Endothelial cell of umbilical vein (primary cell): ENCODE measurements around the gene CT47C1. TPM values are rescaled to one million over a fixed set of nuclear protein-coding genes. Genes with fewer than 3 reads are reported as not detected.

Experiments used
- BruUV-seq: library from RNA; stranded (reverse); fragments of 400-500 nt; replicated peaks from 2 replicates; lab custom pipeline; 2021; lab: Mats Ljungman, UMichigan
- CTCF ChIA-PET: fragments of 300-600, 350-600 bp; sonication (Branson Sonifier 250); formaldehyde crosslinking; loops from one replicate; lab custom pipeline; 2021; ENCODE audit warnings: antibody characterized with exemption, inconsistent platforms; lab: Charles Lee
- POLR2A ChIA-PET: fragments of 300-600, 350-600 bp; sonication (Branson Sonifier 250); formaldehyde crosslinking; loops from one replicate; lab custom pipeline; 2021; ENCODE audit warnings: antibody characterized with exemption, inconsistent platforms; lab: Charles Lee
- DNase-seq: peaks from one replicate; pipeline ENCODE4 v3.0.0-alpha.2; 2011; ENCODE audit warnings: low read depth, low spot score
- FAIRE-seq: peaks from 2 replicates; lab custom pipeline; 2011; peaks lifted over from hg19 to GRCh38; lab: Jason Lieb, UNC
- H2AFZ ChIP-seq: 2 replicates; pipeline ENCODE4 v1.6.0; 2012; ENCODE audit warnings: low read depth, low read length, control low read depth, inconsistent platforms
- H3K27ac ChIP-seq: 2 replicates; pipeline ENCODE4 v1.5.1; 2011; ENCODE audit warnings: low read depth, mild to moderate bottlenecking, control low read depth, low read length, moderate library complexity; ENCODE audit not compliant: insufficient read depth
- H3K27me3 ChIP-seq, 2 experiments: 2 replicates each; pipeline versions ENCODE4 v1.6.0 to v1.6.1; 2011; ENCODE audit warnings: low read length in 2 of 2, mixed read lengths in 1 of 2; ENCODE audit not compliant: control insufficient read depth in 2 of 2, insufficient read depth in 2 of 2
- H3K36me3 ChIP-seq, 2 experiments: 2 replicates in 1 of 2; 3 replicates in 1 of 2; pipeline ENCODE4 v1.5.1; 2011; ENCODE audit warnings: low read length in 2 of 2, mild to moderate bottlenecking in 1 of 2, moderate library complexity in 1 of 2; ENCODE audit not compliant: control insufficient read depth in 2 of 2, insufficient read depth in 2 of 2; ENCODE audit errors: extremely low read depth in 1 of 2
- H3K4me1 ChIP-seq: 3 replicates; pipeline ENCODE4 v1.5.1; 2011; ENCODE audit warnings: mild to moderate bottlenecking, low read length; ENCODE audit not compliant: control insufficient read depth, insufficient read depth; ENCODE audit errors: extremely low read depth
- H3K4me2 ChIP-seq: 2 replicates; pipeline ENCODE4 v1.6.1; 2011; ENCODE audit warnings: low read length, control low read depth, mixed read lengths; ENCODE audit not compliant: insufficient read depth
- H3K4me3 ChIP-seq, 3 experiments: fragments of 200-600 bp in 1 of 3; sonication (generic), shearing (Covaris generic) in 1 of 3; replicated peaks in 1 of 3; 2 replicates each; pipeline ENCODE4 v1.5.1; 2011 to 2016; ENCODE audit warnings: control low read depth in 3 of 3, low read length in 3 of 3, mild to moderate bottlenecking in 2 of 3, inconsistent platforms in 1 of 3, low read depth in 1 of 3, moderate library complexity in 1 of 3; ENCODE audit not compliant: insufficient read depth in 1 of 3
- H3K79me2 ChIP-seq: 2 replicates; pipeline ENCODE4 v1.6.0; 2012; ENCODE audit warnings: low read length, inconsistent platforms; ENCODE audit not compliant: control insufficient read depth, insufficient read depth
- H3K9ac ChIP-seq: replicated peaks from 2 replicates; pipeline ENCODE3; 2011; ENCODE audit warnings: low read length, control low read depth; ENCODE audit not compliant: insufficient read depth; ENCODE audit errors: extremely low read depth
- H3K9me1 ChIP-seq: replicated peaks from 3 replicates; pipeline ENCODE4 v1.6.0; 2011; ENCODE audit warnings: mild to moderate bottlenecking, low read length; ENCODE audit not compliant: control insufficient read depth, insufficient read depth; ENCODE audit errors: extremely low read depth
- H3K9me3 ChIP-seq: replicated peaks from 2 replicates; pipeline ENCODE4 v1.5.1; 2012; ENCODE audit warnings: low read length, inconsistent platforms; ENCODE audit not compliant: control insufficient read depth, insufficient read depth
- H4K20me1 ChIP-seq: replicated peaks from 2 replicates; pipeline ENCODE3; 2011; ENCODE audit warnings: mild to moderate bottlenecking, low read length; ENCODE audit not compliant: control insufficient read depth, insufficient read depth; ENCODE audit errors: extremely low read depth
- EZH2 ChIP-seq: IDR thresholded peaks from 2 replicates; pipeline ENCODE4 v1.6.1; 2012; ENCODE audit warnings: borderline replicate concordance, low read depth, mild to moderate bottlenecking, moderate library complexity, low read length, inconsistent platforms; ENCODE audit not compliant: severe bottlenecking
- FOS ChIP-seq: IDR thresholded peaks from 2 replicates; pipeline ENCODE4 v1.6.1; 2011; ENCODE audit warnings: mild to moderate bottlenecking, low read length, moderate library complexity, borderline replicate concordance; ENCODE audit not compliant: insufficient read depth
- GATA2 ChIP-seq: IDR thresholded peaks from 2 replicates; pipeline ENCODE4 v1.7.0; 2011; ENCODE audit warnings: low read depth, mild to moderate bottlenecking, moderate library complexity, mixed read lengths, low read length; ENCODE audit not compliant: insufficient read length, insufficient read depth
- JUN ChIP-seq: IDR thresholded peaks from 2 replicates; pipeline ENCODE4 v1.6.1; 2011; ENCODE audit warnings: borderline replicate concordance, low read depth; ENCODE audit not compliant: insufficient read length, insufficient read depth
- MYC ChIP-seq: IDR thresholded peaks from one replicate; pipeline ENCODE4 v1.6.1; 2011; ENCODE audit warnings: mild to moderate bottlenecking, low read depth, low read length
- POLR2A ChIP-seq: IDR thresholded peaks from 2 replicates; pipeline ENCODE4 v1.6.1; 2012; ENCODE audit warnings: low read depth, mild to moderate bottlenecking, control low read depth, low read length
- POLR2AphosphoS5 ChIP-seq: IDR thresholded peaks from 2 replicates; pipeline ENCODE4 v1.6.1; 2012; ENCODE audit warnings: low read depth, mild to moderate bottlenecking, control low read depth, low read length, moderate library complexity; ENCODE audit not compliant: insufficient read depth
- dilution Hi-C: fragments of 300-500 bp; cut with MboI; formaldehyde crosslinking; loops from one replicate; pipeline ENCODE4 v1.15.0; 2019; ENCODE audit warnings: low sequenced_read_pairs; ENCODE audit not compliant: extremely low pct_ligation_motif_present
- intact Hi-C: fragments of 100-400 bp; cut with micrococcal nuclease; formaldehyde crosslinking; loops from one replicate; pipeline ENCODE4 v1.10.0; 2022
- polyA plus RNA-seq, 4 experiments: library from polyadenylated mRNA; depleted of rRNA in 3 of 4; stranded (reverse) in 3 of 4; unstranded in 1 of 4; fragments of >200 nt; gene quantifications; 2 replicates each; pipeline versions ENCODE4 v1.2.1 to v1.2.3, GENCODE V29; 2011 to 2012; ENCODE audit warnings: missing spikeins in 1 of 4
- total RNA-seq: library from RNA; stranded (reverse); gene quantifications from 2 replicates; pipeline ENCODE4 v1.2.3, GENCODE V29; 2021
- TF ChIP-seq, protein P1 (sequence below): IDR thresholded peaks from 2 replicates; pipeline ENCODE4 v1.6.1; 2011; ENCODE audit not compliant: insufficient read depth, insufficient read length
- TF ChIP-seq, protein P2 (sequence below), 2 donors: IDR thresholded peaks; 1 replicate in 1 of 2; 2 replicates in 1 of 2; pipeline ENCODE4 v1.5.1; 2011; ENCODE audit warnings: low read length in 2 of 2, mild to moderate bottlenecking in 2 of 2, moderate library complexity in 2 of 2, control low read depth in 1 of 2, inconsistent platforms in 1 of 2, low read depth in 1 of 2; ENCODE audit not compliant: insufficient read depth in 1 of 2; ENCODE audit errors: extremely low read depth in 1 of 2

CT47C1 gene
- total and polyA plus RNA-seq, 2 donors (not counting 3 experiments of a cell fraction or from before 2014, with no cell fraction given): not detected

DNA sequence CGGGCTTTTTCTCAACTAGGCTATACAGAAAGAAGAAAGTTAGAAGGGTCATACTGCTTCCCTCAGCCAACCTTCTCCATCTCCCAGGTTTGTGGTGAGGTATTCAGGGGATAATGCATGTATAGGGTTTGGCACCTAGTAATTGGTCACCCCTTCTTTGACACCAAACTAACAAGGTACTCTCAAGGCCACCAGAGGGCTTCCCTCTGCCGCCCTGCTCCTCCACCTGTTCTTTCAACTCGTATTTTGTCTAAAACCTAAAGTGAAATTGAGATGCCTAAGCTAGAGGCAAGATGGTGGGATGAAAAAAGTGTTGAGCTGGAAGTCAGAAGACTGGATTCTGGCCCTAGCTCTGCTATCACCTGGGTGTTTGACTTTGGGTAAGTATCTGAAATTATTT is 22.0 kb downstream of the CT47C1 start:
- DNase-seq (no peak), FAIRE-seq (no peak)
- Histone ChIP-seq H3K4me2 (no peak overlapping the region), H3K4me3 (no peak overlapping the region), H3K36me3 (no peaks in the 10 kb centered on the region), H3K4me1 (no peaks in the 10 kb centered on the region), H3K9me1 (no peaks in the 10 kb centered on the region), H3K9me3 (no peaks in the 10 kb centered on the region), H3K79me2 (no peaks in the 10 kb centered on the region), H3K9ac (no peak overlapping the region), H3K27ac (no peak overlapping the region), H4K20me1 (no peaks in the 10 kb centered on the region), H3K27me3 (no peaks in the 10 kb centered on the region), H2AFZ (no peak overlapping the region)
- no TSS peak for BruUV-seq
- dilution Hi-C loops: no loop called here
- CTCF ChIA-PET: no interaction called here
- intact Hi-C loops: no loop called here
- TF ChIP-seq POLR2AphosphoS5: no peak
- TF ChIP-seq, protein P1, sequence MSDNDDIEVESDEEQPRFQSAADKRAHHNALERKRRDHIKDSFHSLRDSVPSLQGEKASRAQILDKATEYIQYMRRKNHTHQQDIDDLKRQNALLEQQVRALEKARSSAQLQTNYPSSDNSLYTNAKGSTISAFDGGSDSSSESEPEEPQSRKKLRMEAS: no peak
- no peak for TF ChIP-seq POLR2A
- no peak for TF ChIP-seq JUN
- no peak for TF ChIP-seq MYC
- TF ChIP-seq FOS: no peak
- TF ChIP-seq GATA2: no peak
- TF ChIP-seq, protein P2, sequence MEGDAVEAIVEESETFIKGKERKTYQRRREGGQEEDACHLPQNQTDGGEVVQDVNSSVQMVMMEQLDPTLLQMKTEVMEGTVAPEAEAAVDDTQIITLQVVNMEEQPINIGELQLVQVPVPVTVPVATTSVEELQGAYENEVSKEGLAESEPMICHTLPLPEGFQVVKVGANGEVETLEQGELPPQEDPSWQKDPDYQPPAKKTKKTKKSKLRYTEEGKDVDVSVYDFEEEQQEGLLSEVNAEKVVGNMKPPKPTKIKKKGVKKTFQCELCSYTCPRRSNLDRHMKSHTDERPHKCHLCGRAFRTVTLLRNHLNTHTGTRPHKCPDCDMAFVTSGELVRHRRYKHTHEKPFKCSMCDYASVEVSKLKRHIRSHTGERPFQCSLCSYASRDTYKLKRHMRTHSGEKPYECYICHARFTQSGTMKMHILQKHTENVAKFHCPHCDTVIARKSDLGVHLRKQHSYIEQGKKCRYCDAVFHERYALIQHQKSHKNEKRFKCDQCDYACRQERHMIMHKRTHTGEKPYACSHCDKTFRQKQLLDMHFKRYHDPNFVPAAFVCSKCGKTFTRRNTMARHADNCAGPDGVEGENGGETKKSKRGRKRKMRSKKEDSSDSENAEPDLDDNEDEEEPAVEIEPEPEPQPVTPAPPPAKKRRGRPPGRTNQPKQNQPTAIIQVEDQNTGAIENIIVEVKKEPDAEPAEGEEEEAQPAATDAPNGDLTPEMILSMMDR (IDR thresholded peaks at IDR 0.05; ENCODE audit: extremely low read depth in 1 of 2, insufficient read depth in 1 of 2, low read depth in 1 of 2, low read length in 2 of 2): no peak
- no peak for TF ChIP-seq EZH2
- POLR2A ChIA-PET: no interaction called here
